GM19468 (cell line): ENCODE measurements around the gene ACOX1.
"Not testable (repeated sequence)": the region's sequence is repeated elsewhere in the genome, so short reads cannot be mapped to it uniquely, and the experiment has no call there.

Experiments used
- ATAC-seq: cut with Tn5 transposase; IDR thresholded peaks from one replicate; pipeline ENCODE4 v1.9.1; 2021; ENCODE audit warnings: mild to moderate bottlenecking, moderate library complexity, moderate number of reproducible peaks; ENCODE audit not compliant: unreplicated experiment; ENCODE audit errors: extremely low read depth

Gene ACOX1

DNA sequence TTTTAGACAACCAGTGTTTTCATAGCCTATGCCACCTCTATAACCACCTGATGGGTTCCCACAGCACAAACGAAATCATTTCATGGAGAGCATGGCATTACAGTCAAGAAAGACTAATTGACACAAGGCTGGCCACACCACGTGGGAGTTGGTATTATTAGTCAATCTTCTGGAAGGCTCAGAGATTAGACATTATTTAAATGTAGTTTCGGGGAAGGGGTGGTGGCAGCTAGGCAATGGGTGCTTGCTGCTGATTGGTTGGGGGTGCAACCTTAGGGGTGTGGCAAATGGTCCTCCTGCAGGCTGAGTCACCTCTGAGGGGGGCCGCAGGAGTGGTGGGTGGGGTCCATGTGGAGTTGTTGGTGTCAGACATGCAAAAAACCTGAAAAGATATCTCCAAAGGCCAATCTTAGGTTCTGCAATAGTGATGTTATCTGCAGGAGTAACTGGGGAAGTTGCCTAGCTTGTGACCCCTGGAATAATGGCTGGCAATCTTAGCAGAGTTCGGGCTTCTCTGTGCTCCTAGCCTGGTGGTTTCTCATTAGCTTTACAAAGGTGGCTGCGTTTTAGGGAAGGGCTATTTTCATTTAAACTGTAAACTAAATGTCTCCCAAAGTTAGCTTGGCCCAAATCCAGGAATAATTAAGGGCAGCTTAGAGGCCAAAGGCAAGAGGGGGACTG is 4.7 kb upstream of the ACOX1 start:
- ATAC-seq, result no peak

DNA sequence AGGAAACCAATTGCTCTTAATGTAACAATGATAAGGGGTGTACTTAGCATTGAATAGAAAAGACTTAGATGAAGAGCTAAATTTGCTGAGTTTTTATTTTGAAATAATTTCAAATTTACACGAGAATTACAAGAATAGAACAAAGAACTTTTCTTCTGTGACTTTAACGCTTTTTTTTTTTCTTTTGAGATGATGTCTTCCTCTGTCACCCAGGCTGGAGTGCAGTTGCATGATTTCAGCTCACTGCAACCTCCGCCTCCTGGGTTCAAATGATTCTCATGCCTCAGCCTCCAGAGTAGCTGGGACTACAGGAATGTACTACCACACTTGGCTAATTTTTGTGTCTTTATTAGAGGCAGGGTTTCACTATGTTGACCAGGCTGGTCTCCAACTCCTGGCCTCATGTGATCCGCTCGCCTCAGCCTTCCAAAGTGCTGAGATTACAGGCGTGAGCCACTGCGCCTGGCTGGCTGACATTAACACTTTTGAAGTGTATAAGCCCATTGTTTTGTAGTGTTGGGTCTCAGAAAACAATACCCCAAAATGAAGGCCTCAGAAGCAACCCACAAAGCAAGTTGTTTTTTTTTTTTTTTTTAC is 2.2 kb upstream of the ACOX1 start:
- ATAC-seq, result no peak

GRCh38 chr17:75980188-75981018 is 1.4 kb upstream of the ACOX1 start:
- ATAC-seq, result no peak

DNA sequence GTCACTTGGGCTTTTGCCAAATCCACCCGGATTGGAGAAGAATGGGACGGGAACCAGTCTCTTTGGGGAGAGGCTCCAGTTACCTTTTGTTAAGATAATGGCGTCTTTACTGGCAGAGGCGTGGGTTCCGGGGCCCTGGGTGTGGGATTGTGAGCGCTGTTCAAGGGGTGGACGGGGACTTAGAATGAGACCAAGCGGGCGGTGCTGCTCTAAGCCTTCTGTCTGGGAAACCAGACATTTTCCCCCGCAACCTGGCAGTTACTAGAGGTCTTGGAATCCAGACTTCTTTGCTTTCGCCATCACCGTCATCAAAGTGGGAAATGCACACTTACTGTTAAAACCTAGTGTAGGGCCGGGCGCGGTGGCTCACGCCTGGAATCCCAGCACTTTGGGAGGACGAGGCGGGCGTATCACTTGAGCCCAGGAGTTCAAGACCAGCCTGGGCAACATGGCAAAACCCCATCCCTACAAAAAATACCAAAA is 780 bp upstream of the ACOX1 start:
- ATAC-seq, result no peak

DNA sequence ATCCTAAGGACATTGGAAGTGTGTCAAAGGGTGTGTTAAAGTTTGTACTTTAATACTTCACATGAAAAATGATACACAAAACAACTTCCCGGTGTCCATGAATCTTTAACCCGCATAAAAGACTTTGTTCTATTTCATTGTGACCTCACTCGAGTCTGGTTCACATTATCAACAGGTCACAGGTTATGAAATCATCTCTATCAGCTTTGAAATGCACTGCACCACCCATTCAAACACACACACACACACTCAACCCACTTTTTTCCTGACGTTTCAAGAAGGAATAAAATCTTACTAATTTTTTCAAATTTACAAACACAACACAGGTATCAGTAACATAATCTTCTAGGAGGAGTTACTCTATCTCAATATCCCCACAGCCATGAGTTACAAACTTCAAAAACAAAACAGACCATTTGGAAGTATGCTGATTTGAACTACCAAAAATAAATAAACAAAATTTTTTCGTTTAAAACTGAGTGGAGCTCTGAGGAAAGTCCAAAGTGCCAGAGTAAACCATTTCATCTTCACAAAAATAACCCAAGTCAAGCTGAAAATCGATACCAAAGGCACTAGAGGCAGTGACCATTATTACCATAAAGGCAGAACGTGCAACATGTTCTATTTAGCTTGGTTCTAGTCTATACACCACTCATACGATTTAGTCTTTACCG is 2.7 kb downstream of the ACOX1 start:
- ATAC-seq, result no peak

DNA sequence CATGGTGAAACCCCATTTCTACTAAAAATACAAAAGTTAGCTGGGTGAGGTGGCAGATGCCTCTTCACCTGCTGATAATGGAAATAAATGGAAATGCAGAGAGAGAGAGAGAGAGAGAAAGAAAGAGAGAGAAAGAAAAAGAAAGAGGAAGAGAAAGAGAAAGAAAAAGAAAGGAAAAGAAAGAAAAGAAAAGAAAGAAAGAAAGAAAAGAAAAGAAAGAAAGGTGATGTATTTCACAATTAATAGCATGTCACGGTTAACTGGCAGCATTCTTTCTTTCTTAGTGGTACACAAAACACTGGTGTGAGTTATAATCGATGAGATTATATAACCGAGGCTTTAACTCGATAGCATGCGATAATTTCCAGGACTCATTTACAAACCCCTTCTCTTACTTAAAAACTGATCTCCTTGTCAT is 3.2 kb downstream of the ACOX1 start:
- ATAC-seq, result no peak

DNA sequence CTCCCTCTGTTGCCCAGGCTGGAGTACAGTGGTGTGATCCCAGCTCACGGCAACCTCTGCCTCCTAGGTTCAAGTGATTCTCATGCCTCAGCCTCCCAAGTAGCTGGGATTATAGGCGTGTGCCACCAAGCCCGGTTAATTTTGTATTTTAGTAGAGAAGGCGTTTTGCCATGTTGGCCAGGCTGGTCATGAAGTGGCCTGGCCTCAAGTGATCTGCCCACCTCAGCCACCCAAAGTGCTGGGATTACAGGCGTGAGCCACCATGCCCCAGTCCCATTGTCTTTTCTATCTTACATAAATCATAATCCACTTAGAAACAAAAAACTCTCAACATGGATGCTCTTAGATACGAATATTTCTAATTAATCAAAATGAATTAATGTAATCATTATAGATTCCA is 3.8 kb downstream of the ACOX1 start:
- ATAC-seq, result not testable (repeated sequence)

DNA sequence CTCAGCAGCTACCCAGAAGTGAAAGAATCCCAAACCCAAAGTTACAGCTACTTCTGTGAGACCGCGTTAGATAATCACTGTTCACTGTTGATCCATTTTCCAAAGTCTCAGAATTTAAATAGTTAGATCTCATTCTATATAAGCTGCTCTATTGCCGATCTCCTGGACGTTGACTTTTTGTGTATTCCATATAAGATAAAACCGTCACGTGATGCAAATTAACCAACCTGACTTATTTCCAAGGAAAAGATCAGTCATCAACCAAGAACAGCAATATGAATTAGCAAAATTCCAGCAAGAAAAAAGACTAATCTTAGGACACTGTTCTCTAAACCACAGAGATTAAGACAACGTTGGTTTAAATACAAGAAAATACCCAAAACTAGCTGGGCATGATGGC is 8.3 kb downstream of the ACOX1 start:
- no peak for ATAC-seq

GRCh38 chr17:75970011-75970523 is 8.9 kb downstream of the ACOX1 start:
- no peak for ATAC-seq

- ATAC-seq, result not testable (repeated sequence)
Measured at GRCh38 chr17:75969044-75969443, 9.9 kb downstream of the ACOX1 start.

DNA sequence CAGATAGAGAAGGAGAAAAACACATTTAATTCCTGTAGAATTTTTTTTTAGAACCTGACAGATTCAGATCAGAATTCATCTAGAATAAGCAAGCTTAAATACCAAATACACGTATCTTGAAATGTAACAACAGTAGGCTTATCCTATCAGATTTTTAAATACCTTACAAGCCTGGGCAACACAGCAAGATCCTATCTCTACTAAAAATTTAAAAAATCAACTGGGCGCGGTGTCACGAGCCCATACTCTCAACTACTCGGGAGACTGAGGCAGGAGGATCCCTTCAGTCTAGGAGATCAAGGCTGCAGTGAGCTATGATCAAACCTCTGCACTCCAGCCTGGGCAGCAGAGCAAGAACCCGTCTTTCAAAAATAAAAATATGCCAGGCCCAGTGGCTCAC is 13.5 kb downstream of the ACOX1 start:
- ATAC-seq, result no peak

DNA sequence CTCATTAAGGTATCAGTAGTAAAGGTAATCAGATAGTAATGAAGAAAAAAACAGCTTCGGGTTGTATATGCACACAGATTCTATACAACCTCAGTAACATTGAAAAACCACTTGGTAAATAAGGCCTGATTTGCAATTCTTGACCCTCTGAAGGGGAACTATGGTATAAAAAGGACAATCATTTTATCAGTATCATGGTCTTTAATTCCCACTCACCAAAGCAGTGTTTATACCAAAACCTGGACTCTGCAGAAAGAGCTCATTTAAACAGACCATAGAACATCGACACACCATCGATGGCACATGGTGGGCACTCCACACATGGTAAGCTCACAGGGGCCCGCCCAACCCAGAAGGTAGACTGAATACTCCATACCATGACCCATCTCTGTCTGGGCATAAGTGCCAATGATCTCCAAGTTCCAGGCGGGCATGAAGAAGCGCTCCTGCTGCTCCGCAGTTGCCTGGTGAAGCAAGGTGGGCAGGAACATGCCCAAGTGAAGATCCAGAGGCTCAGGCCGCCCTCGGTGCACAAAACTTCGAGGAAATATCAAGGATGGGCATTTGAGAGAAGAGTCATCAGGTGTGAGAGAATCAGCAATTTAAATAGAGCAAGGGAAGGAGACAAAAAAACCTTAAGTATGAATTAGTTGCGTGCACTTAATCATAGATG is 19.0 kb downstream of the ACOX1 start:
- no peak for ATAC-seq

DNA sequence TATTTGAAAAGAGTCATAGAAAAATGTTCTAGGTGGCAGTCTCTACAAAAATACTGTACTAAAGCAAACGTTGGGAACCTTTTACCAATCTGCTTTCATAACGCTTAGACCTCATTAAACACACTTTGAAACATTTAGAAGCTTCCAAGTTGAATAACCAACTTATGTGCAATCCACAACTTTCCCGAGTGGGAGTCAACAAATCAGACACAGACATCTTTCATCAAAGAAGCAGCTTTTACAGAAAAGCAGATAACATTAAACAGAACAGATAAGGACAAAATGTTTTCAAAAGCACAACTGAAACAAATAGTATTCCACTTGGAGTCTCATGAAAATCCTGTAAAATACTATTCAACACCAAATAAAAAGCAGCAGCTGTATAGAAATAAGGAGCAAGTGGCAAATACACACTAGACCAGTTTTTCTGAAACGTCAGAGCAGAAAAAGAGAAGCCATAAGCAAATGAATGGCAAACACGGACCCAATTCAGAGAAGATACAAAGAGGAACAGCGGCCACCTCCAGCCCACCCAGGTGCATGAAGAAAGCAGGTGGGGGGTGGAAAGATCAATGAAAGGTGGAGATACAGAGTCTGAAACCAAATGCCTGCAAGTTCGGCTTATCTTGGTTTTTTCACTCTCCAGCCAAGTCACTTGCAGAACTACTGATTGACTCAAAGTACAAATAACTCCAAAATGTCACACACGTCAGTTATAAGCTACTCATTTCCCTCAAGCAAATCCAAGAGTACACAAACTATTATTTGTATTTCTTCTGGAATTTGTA is 19.7 kb downstream of the ACOX1 start:
- no peak for ATAC-seq

DNA sequence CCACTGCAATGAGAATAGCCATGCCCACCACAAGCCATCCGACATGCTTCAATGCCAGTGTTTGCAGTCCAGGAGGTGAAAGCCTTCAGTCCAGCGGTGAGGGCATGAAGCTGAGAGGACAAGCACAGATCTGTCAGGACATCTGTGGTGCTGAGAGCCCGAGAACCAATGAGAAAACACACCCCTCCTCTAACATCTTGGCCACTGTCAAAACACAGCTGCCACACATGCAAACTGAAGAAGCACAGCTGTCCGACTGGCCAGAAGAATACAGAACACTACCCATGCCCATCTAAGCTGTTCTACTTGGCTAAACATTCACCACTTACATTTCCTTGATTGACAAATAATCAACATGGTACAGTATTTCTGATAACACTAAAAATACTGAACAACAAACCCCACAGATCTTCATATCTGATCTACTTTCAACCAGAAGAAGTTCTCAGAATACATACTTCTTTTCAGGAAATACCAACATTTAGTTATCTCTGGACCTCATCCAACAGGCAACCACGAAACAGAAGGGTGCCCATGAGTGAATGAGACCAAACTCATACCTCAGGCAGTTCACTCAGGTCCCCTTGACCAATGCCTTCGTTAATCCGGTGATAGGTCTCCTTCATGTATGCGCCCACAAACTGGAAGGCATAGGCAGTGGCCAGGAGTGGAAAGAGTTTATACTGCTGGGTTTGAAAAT is 28.0 kb downstream of the ACOX1 start:
- ATAC-seq, result no peak

- ATAC-seq, result no peak
Measured at GRCh38 chr17:75950421-75950820, 28.5 kb downstream of the ACOX1 start.

GRCh38 chr17:75945211-75945610 is 33.8 kb downstream of the ACOX1 start:
- no peak for ATAC-seq

GRCh38 chr17:75943491-75943890 is 35.5 kb downstream of the ACOX1 start:
- ATAC-seq, result no peak

DNA sequence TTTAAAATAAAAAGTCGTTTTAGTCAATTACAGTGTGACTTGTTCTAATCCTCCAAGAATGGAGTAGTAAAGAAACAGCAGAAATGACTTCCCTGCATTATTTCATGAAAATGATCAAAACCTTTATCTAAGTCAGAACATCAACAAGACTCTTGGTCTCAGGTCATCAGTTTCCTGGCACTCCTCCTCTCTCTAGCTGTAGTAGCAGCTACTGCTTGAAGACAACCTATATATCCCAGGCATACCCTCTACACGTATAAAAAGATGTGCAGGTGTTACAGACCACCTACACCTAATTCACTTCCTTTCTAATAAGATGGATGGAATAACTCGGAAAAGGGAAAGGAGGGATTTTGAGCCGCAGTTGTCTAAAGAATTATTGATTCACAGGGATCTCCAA is 36.5 kb downstream of the ACOX1 start:
- ATAC-seq, result no peak

DNA sequence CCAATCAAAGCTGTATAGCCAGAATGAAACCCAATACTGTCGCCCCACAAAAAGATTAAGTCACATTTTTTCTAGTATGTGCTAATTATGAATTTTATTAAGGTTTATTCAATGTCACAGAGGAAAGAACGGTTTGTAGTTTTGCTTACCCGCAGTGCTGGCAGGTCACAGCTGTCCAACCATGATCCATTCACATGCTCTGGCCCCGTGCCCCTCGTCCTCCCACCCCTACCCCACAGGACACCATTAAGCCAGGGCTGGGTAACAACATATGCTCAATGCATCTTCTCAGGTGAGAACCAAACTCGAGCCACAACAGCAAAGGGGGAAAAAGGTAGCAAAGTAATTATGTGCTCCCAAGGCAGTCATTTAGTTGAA is 37.5 kb downstream of the ACOX1 start:
- ATAC-seq, result no peak
